Urinary bladder (tissue), 4 donors: ENCODE data around the gene ATP6V1F. TPM values are rescaled to one million over a fixed set of nuclear protein-coding genes. Genes with fewer than 3 reads are reported as not detected.

ENCODE experiments used
- DNase-seq: peaks from one replicate; pipeline ENCODE4 v3.0.0-alpha.2; 2015; ENCODE audit errors: extremely low spot score
- H3K27ac ChIP-seq: one replicate; pipeline ENCODE4 v1.5.1; 2013; ENCODE audit warnings: low read depth, mild to moderate bottlenecking, moderate library complexity
- H3K36me3 ChIP-seq: one replicate; pipeline ENCODE4 v1.6.1; 2013; ENCODE audit warnings: mild to moderate bottlenecking, moderate library complexity; ENCODE audit not compliant: insufficient read depth
- H3K4me1 ChIP-seq: one replicate; pipeline ENCODE4 v1.6.1; 2013; ENCODE audit warnings: mild to moderate bottlenecking, moderate library complexity; ENCODE audit not compliant: insufficient read depth
- H3K4me3 ChIP-seq: one replicate; pipeline ENCODE4 v1.5.1; 2013; ENCODE audit warnings: low read depth, low read length
- WGBS: extraction: QIAGEN DNeasy Blood & Tissue Kit; methylation state at CpG from one replicate; pipeline ENCODE4 v1.1.7; 2013; 5-methylcytosine and 5-hydroxymethylcytosine counted together
- polyA plus RNA-seq: library from polyadenylated mRNA; stranded (reverse); fragments of 200-250 nt; gene quantifications from one replicate; pipeline ENCODE4 v1.2.3, GENCODE V29; 2013
- total RNA-seq: library from RNA; depleted of rRNA; stranded (reverse); fragments of >200 nt; gene quantifications from one replicate; pipeline ENCODE4 v1.2.3, GENCODE V29; 2014
- donor health status: healthy with polysubstance abuse.
- donor health status: healthy.

The ATP6V1F gene
- total RNA-seq = 38.2 TPM
- 183 TPM for polyA plus RNA-seq

GRCh38 chr7:128862571-128863432 is at the start of gene ATP6V1F:
Gene ATP6V1F (plus strand): TSS chr7:128862856. CDS start chr7:128862905, 49 bp downstream.
- DNase-seq = peak; percentile 94
- under 1% methylated on average over 65 of the region's 65 CpGs for WGBS
- Histone ChIP-seq H3K4me3 (peak within 1 kb of the TSS; percentile 64), H3K27ac (no peak within 1 kb of the TSS), H3K4me1 (no peaks in the 10 kb centered on the region), H3K36me3 (no peaks in the 10 kb centered on the region)

GRCh38 chr7:128814499-128814898 is 48.2 kb upstream of the ATP6V1F start:
- WGBS = 90% methylated on average over 6 of the region's 6 CpGs
- H3K36me3 ChIP-seq = no peaks in the 10 kb centered on the region
- H3K27ac ChIP-seq = no peak overlapping the region
- H3K4me3 ChIP-seq = no peak overlapping the region
- no peaks in the 10 kb centered on the region for H3K4me1 ChIP-seq
- no peak for DNase-seq

- Histone ChIP-seq H3K4me3 (no peak overlapping the region), H3K27ac (no peak overlapping the region), H3K36me3 (no peaks in the 10 kb centered on the region), H3K4me1 (no peaks in the 10 kb centered on the region)
- DNase-seq = no peak
- WGBS = 88% methylated on average over 7 of the region's 7 CpGs
Observed at GRCh38 chr7:128815289-128815942, 47.2 kb upstream of the ATP6V1F start.

- DNase-seq = no peak
- WGBS = 70% methylated on average over 3 of the region's 3 CpGs
Observed at GRCh38 chr7:128818694-128819093, 44.0 kb upstream of the ATP6V1F start.

GRCh38 chr7:128821724-128822123 is 40.9 kb upstream of the ATP6V1F start:
- H3K36me3 ChIP-seq = no peaks in the 10 kb centered on the region
- H3K27ac ChIP-seq = no peak overlapping the region
- WGBS = 87% methylated on average over 4 of the region's 4 CpGs
- H3K4me3 ChIP-seq = no peak overlapping the region
- DNase-seq = no peak
- H3K4me1 ChIP-seq = no peaks in the 10 kb centered on the region

More at GRCh38 chr7:128818694-128819093, 44.0 kb upstream of the ATP6V1F start:
- H3K4me3 ChIP-seq = no peak overlapping the region
- H3K36me3 ChIP-seq = no peaks in the 10 kb centered on the region
- no peaks in the 10 kb centered on the region for H3K4me1 ChIP-seq
- H3K27ac ChIP-seq = no peak overlapping the region

- WGBS = 82% methylated on average over 4 of the region's 4 CpGs
- Histone ChIP-seq H3K4me1 (peaks cover 2% of the 10 kb centered on the region), H3K36me3 (no peaks in the 10 kb centered on the region), H3K27ac (no peak overlapping the region), H3K4me3 (no peak overlapping the region)
- no peak for DNase-seq
Observed at GRCh38 chr7:128826512-128826911, 36.1 kb upstream of the ATP6V1F start.

GRCh38 chr7:128826916-128827247 is 35.8 kb upstream of the ATP6V1F start:
- Histone ChIP-seq H3K27ac (no peak overlapping the region), H3K4me1 (peaks cover 2% of the 10 kb centered on the region), H3K36me3 (no peaks in the 10 kb centered on the region), H3K4me3 (no peak overlapping the region)
- no peak for DNase-seq
- 86% methylated on average over 1 of the region's 1 CpG for WGBS

GRCh38 chr7:128827248-128827958 is 35.3 kb upstream of the ATP6V1F start:
- 61% methylated on average over 17 of the region's 17 CpGs for WGBS
- H3K4me1 ChIP-seq = peaks cover 2% of the 10 kb centered on the region
- H3K27ac ChIP-seq = no peak overlapping the region
- no peak for DNase-seq
- no peak overlapping the region for H3K4me3 ChIP-seq
- H3K36me3 ChIP-seq = no peaks in the 10 kb centered on the region

GRCh38 chr7:128827971-128828711 is 34.5 kb upstream of the ATP6V1F start:
- WGBS = 49% methylated on average over 10 of the region's 10 CpGs
- Histone ChIP-seq H3K36me3 (no peaks in the 10 kb centered on the region), H3K27ac (no peak overlapping the region), H3K4me3 (no peak overlapping the region), H3K4me1 (peaks cover 2% of the 10 kb centered on the region)
- no peak for DNase-seq

GRCh38 chr7:128829391-128830166 is 33.1 kb upstream of the ATP6V1F start:
- Histone ChIP-seq H3K36me3 (no peaks in the 10 kb centered on the region), H3K27ac (no peak overlapping the region), H3K4me1 (peaks cover 2% of the 10 kb centered on the region), H3K4me3 (peak overlapping the region; percentile 52)
- no peak for DNase-seq
- WGBS = 16% methylated on average over 13 of the region's 13 CpGs

- DNase-seq = no peak
- peaks cover 2% of the 10 kb centered on the region for H3K4me1 ChIP-seq
- peak within 1 kb of the TSS; percentile 42 for H3K27ac ChIP-seq
- peak within 1 kb of the TSS; percentile 52 for H3K4me3 ChIP-seq
- 1% methylated on average over 108 of the region's 109 CpGs for WGBS
- no peaks in the 10 kb centered on the region for H3K36me3 ChIP-seq
Observed at GRCh38 chr7:128830231-128831177, 32.2 kb upstream of the ATP6V1F start, which contains the start of gene FLNC. Gene FLNC (plus strand): TSS chr7:128830406. CDS start chr7:128830638, 232 bp downstream.
